K562 (cell line): ENCODE results near the gene BICD1.

Experiments used
- ELF4 ChIP-seq: fragments of 450-650 bp; formaldehyde crosslinking; IDR thresholded peaks from 2 replicates; pipeline ENCODE4 v1.4.0; 2022; ENCODE audit warnings: missing genetic modification characterization
- FOXK2 ChIP-seq, 2 experiments: fragments of 450-650 bp; IDR thresholded peaks in 1 of 2; conservative IDR thresholded peaks in 1 of 2; 2 replicates each; pipeline ENCODE4 v1.6.1; 2016; ENCODE audit warnings: low read depth in 2 of 2, mild to moderate bottlenecking in 1 of 2
- GABPB1 ChIP-seq: sonication (generic); formaldehyde crosslinking; IDR thresholded peaks from 2 replicates; pipeline ENCODE4 v1.8.0; 2022; ENCODE audit warnings: mild to moderate bottlenecking, missing genetic modification reagents
- PHF8 ChIP-seq: fragments of 200-600 bp; sonication (generic); IDR thresholded peaks from 2 replicates; pipeline ENCODE4 v1.6.1; 2012; ENCODE audit warnings: mixed run types, mild to moderate bottlenecking, inconsistent platforms, low read length, moderate library complexity, borderline replicate concordance
- PHTF2 ChIP-seq: fragments of 250-450 bp; sonication (Bioruptor Pico); IDR thresholded peaks from 2 replicates; pipeline ENCODE4 v1.5.0; 2021; ENCODE audit warnings: mild to moderate bottlenecking
- SPI1 ChIP-seq: IDR thresholded peaks from 2 replicates; pipeline ENCODE4 v1.6.1; 2011; ENCODE audit warnings: low read depth, low read length, control low read depth, borderline replicate concordance
- ZNF23 ChIP-seq: fragments of 250-450 bp; sonication (Bioruptor Pico); IDR thresholded peaks from 2 replicates; pipeline ENCODE4 v1.4.0; 2020; ENCODE audit warnings: mild to moderate bottlenecking
- TF ChIP-seq, protein P1 (sequence below), 3 experiments: IDR thresholded peaks in 2 of 3; conservative IDR thresholded peaks in 1 of 3; 2 replicates each; pipeline ENCODE4 v1.5.1; 2011 to 2012; ENCODE audit warnings: low read length in 3 of 3, mild to moderate bottlenecking in 3 of 3, control low read depth in 2 of 3, improper control_type of control experiment in 1 of 3, inconsistent platforms in 1 of 3, low read depth in 1 of 3, mixed read lengths in 1 of 3, moderate library complexity in 1 of 3; ENCODE audit not compliant: insufficient read depth in 2 of 3
- TF ChIP-seq, protein P2 (sequence below): conservative IDR thresholded peaks from 2 replicates; pipeline ENCODE4 v1.6.1; 2011; ENCODE audit warnings: low read depth, mild to moderate bottlenecking, low read length; ENCODE audit not compliant: control insufficient read depth

DNA sequence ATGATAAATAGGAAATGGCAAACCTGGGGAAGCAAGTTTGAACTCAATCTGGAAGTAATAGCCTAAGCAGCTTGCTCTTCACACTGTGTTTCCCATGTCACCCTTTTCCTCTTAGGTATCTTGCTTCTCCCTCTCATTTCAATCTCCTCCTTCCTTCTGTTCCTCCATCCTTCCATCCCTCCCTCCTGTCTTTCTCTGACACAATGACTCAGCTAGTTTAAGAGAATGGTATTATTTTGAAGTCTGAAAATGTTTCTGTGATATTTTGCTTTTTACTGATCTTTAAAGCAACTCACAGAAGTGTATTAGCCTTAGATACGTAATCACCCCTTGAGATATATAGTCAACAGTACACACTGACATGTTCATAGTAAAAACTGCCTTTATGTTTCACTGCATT lies 236.8 kb downstream of the BICD1 start:
- no peak for TF ChIP-seq PHTF2 (CRISPR knock-in tag)
- TF ChIP-seq, protein P1, sequence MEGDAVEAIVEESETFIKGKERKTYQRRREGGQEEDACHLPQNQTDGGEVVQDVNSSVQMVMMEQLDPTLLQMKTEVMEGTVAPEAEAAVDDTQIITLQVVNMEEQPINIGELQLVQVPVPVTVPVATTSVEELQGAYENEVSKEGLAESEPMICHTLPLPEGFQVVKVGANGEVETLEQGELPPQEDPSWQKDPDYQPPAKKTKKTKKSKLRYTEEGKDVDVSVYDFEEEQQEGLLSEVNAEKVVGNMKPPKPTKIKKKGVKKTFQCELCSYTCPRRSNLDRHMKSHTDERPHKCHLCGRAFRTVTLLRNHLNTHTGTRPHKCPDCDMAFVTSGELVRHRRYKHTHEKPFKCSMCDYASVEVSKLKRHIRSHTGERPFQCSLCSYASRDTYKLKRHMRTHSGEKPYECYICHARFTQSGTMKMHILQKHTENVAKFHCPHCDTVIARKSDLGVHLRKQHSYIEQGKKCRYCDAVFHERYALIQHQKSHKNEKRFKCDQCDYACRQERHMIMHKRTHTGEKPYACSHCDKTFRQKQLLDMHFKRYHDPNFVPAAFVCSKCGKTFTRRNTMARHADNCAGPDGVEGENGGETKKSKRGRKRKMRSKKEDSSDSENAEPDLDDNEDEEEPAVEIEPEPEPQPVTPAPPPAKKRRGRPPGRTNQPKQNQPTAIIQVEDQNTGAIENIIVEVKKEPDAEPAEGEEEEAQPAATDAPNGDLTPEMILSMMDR (IDR thresholded peaks at IDR 0.05 in 2 of 3, conservative IDR thresholded peaks at IDR 0.05 in 1 of 3; ENCODE audit: insufficient read depth in 2 of 3, low read depth in 1 of 3, low read length in 3 of 3), result no peak
- TF ChIP-seq FOXK2 (conservative IDR thresholded peaks at IDR 0.05 in 1 of 2, IDR thresholded peaks at IDR 0.05 in 1 of 2; ENCODE audit: low read depth in 2 of 2), result no peak
- TF ChIP-seq ZNF23 (CRISPR knock-in tag), result no peak
- TF ChIP-seq SPI1, result no peak
- no peak for TF ChIP-seq GABPB1 (CRISPR knock-in tag)
- TF ChIP-seq, protein P2, sequence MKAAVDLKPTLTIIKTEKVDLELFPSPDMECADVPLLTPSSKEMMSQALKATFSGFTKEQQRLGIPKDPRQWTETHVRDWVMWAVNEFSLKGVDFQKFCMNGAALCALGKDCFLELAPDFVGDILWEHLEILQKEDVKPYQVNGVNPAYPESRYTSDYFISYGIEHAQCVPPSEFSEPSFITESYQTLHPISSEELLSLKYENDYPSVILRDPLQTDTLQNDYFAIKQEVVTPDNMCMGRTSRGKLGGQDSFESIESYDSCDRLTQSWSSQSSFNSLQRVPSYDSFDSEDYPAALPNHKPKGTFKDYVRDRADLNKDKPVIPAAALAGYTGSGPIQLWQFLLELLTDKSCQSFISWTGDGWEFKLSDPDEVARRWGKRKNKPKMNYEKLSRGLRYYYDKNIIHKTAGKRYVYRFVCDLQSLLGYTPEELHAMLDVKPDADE, result no peak
- no peak for TF ChIP-seq PHF8
- TF ChIP-seq ELF4 (CRISPR knock-in tag), result no peak
